Keratinocyte (primary cell): ENCODE measurements around the gene RCCD1. TPM values are rescaled to one million over a fixed set of nuclear protein-coding genes. Genes with fewer than 3 reads are reported as not detected.

Source experiments
- DNase-seq: peaks from one replicate; pipeline ENCODE4 v3.0.0-alpha.2; 2011; ENCODE audit warnings: low read depth, missing footprints, low spot score
- FAIRE-seq: peaks from 2 replicates; lab custom pipeline; 2011; peaks lifted over from hg19 to GRCh38; lab: Jason Lieb, UNC
- H2AFZ ChIP-seq: 2 replicates; pipeline ENCODE4 v1.6.0; 2012; ENCODE audit warnings: low read length, control low read depth, inconsistent platforms; ENCODE audit not compliant: control insufficient read depth
- H3K27ac ChIP-seq: 2 replicates; pipeline ENCODE4 v1.5.1; 2011; ENCODE audit warnings: low read length; ENCODE audit not compliant: control insufficient read depth, insufficient read depth
- H3K27me3 ChIP-seq: 3 replicates; pipeline ENCODE4 v1.6.0; 2011; ENCODE audit warnings: low read length; ENCODE audit not compliant: control insufficient read depth, insufficient read depth; ENCODE audit errors: extremely low read depth
- H3K36me3 ChIP-seq, 2 experiments: 2 replicates in 1 of 2; 3 replicates in 1 of 2; pipeline ENCODE4 v1.5.1; 2011; ENCODE audit warnings: low read length in 2 of 2, mild to moderate bottlenecking in 1 of 2; ENCODE audit not compliant: control insufficient read depth in 2 of 2, insufficient read depth in 2 of 2; ENCODE audit errors: extremely low read depth in 1 of 2
- H3K4me1 ChIP-seq: 3 replicates; pipeline ENCODE4 v1.5.1; 2011; ENCODE audit warnings: low read length; ENCODE audit not compliant: control insufficient read depth, insufficient read depth; ENCODE audit errors: extremely low read depth
- H3K4me2 ChIP-seq: 3 replicates; pipeline ENCODE4 v1.6.0; 2011; ENCODE audit warnings: low read depth, low read length; ENCODE audit not compliant: control insufficient read depth, insufficient read depth; ENCODE audit errors: extremely low read depth
- H3K4me3 ChIP-seq, 3 experiments: fragments of 200-600 bp in 1 of 3; sonication (generic) in 1 of 3; 2 replicates in 2 of 3; 3 replicates in 1 of 3; pipeline ENCODE4 v1.5.1; 2011 to 2016; ENCODE audit warnings: low read length in 3 of 3, mild to moderate bottlenecking in 3 of 3, control low read depth in 2 of 3, inconsistent platforms in 1 of 3, low read depth in 1 of 3, mixed read lengths in 1 of 3, mixed run types in 1 of 3, moderate library complexity in 1 of 3; ENCODE audit not compliant: control insufficient read depth in 2 of 3, insufficient read depth in 2 of 3; ENCODE audit errors: extremely low read depth in 1 of 3
- H3K79me2 ChIP-seq: 2 replicates; pipeline ENCODE4 v1.6.0; 2012; ENCODE audit warnings: low read length; ENCODE audit not compliant: control insufficient read depth, insufficient read depth
- H3K9ac ChIP-seq: 3 replicates; pipeline ENCODE4 v1.6.0; 2011; ENCODE audit warnings: low read length; ENCODE audit not compliant: control insufficient read depth, insufficient read depth; ENCODE audit errors: extremely low read depth
- H3K9me1 ChIP-seq: 3 replicates; pipeline ENCODE4 v1.6.0; 2011; ENCODE audit warnings: low read length; ENCODE audit not compliant: control insufficient read depth, insufficient read depth; ENCODE audit errors: extremely low read depth
- H3K9me3 ChIP-seq: 2 replicates; pipeline ENCODE4 v1.5.1; 2012; ENCODE audit warnings: low read depth, low read length; ENCODE audit not compliant: control insufficient read depth
- H4K20me1 ChIP-seq: 3 replicates; pipeline ENCODE4 v1.6.0; 2011; ENCODE audit warnings: low read length; ENCODE audit not compliant: control insufficient read depth, insufficient read depth; ENCODE audit errors: extremely low read depth
- EZH2 ChIP-seq: IDR thresholded peaks from one replicate; pipeline ENCODE4 v1.6.1; 2012; ENCODE audit warnings: inconsistent platforms, mild to moderate bottlenecking, low read length, moderate library complexity
- dilution Hi-C: fragments of 300-500 bp; cut with MboI; formaldehyde crosslinking; loops from one replicate; pipeline ENCODE4 v1.7.0; 2020; ENCODE audit warnings: low sequenced_read_pairs; ENCODE audit not compliant: extremely low pct_ligation_motif_present
- polyA plus RNA-seq, 5 experiments: library from polyadenylated mRNA; depleted of rRNA in 3 of 5; stranded (reverse) in 3 of 5; stranded (forward) in 1 of 5; unstranded in 1 of 5; fragments of >200 nt; gene quantifications; 1 replicate in 1 of 5; 2 replicates in 3 of 5; 3 replicates in 1 of 5; pipeline versions ENCODE4 v1.2.1 to v1.2.3, GENCODE V29; 2011 to 2012; ENCODE audit warnings: missing spikeins in 2 of 5, low read depth in 1 of 5, low replicate concordance in 1 of 5
- TF ChIP-seq, protein P1 (sequence below), 3 experiments: IDR thresholded peaks in 1 of 3; conservative IDR thresholded peaks in 1 of 3; optimal IDR thresholded peaks in 1 of 3; 2 replicates in 2 of 3; 3 replicates in 1 of 3; pipeline versions ENCODE3 to v1.5.1; 2011; ENCODE audit warnings: low read length in 3 of 3, mild to moderate bottlenecking in 3 of 3, moderate library complexity in 2 of 3, control low read depth in 1 of 3, inconsistent platforms in 1 of 3; ENCODE audit not compliant: insufficient read depth in 2 of 3; ENCODE audit errors: extremely low read depth in 1 of 3

Gene RCCD1
- polyA plus RNA-seq, 1 donor (not counting 4 experiments of a cell fraction or from before 2014, with no cell fraction given), result 7.8 TPM

DNA sequence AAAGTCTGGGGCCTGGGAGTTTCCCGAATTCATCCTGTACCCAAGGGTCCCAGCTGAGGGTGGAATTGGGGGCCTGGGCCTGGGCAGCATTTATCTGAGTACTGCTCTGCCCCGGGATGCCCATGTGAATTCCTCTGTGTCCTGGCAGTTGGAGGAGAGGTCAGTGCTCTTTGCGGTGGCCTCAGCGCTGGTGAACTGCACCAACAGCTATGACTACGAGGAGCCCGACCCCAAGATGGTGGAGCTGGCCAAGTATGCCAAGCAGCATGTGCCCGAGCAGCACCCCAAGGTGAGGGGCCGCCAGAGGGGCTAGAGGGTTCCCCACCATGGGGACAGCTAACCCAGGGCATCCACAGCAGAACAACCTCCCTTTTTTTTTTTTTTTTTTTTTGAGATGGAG is 6.2 kb upstream of the RCCD1 start:
- DNase-seq (no peak), FAIRE-seq (no peak)
- no peak overlapping the region for H3K4me2 ChIP-seq
- no peaks in the 10 kb centered on the region for H3K9me1 ChIP-seq
- H3K27ac ChIP-seq, result no peak overlapping the region
- no peaks in the 10 kb centered on the region for H3K9me3 ChIP-seq
- no peak overlapping the region for H3K4me3 ChIP-seq
- no peak for TF ChIP-seq EZH2
- TF ChIP-seq, protein P1, sequence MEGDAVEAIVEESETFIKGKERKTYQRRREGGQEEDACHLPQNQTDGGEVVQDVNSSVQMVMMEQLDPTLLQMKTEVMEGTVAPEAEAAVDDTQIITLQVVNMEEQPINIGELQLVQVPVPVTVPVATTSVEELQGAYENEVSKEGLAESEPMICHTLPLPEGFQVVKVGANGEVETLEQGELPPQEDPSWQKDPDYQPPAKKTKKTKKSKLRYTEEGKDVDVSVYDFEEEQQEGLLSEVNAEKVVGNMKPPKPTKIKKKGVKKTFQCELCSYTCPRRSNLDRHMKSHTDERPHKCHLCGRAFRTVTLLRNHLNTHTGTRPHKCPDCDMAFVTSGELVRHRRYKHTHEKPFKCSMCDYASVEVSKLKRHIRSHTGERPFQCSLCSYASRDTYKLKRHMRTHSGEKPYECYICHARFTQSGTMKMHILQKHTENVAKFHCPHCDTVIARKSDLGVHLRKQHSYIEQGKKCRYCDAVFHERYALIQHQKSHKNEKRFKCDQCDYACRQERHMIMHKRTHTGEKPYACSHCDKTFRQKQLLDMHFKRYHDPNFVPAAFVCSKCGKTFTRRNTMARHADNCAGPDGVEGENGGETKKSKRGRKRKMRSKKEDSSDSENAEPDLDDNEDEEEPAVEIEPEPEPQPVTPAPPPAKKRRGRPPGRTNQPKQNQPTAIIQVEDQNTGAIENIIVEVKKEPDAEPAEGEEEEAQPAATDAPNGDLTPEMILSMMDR (optimal IDR thresholded peaks at IDR 0.05 in 1 of 3, IDR thresholded peaks at IDR 0.05 in 1 of 3, conservative IDR thresholded peaks at IDR 0.05 in 1 of 3; ENCODE audit: extremely low read depth in 1 of 3, insufficient read depth in 2 of 3, low read length in 3 of 3), result no peak
- peaks cover 4% of the 10 kb centered on the region for H3K4me1 ChIP-seq
- dilution Hi-C loops, result no loop called here
- no peak overlapping the region for H2AFZ ChIP-seq
- no peaks in the 10 kb centered on the region for H3K79me2 ChIP-seq
- H3K36me3 ChIP-seq, result peaks cover 46 to 49% of the 10 kb centered on the region in 2 experiments
- no peak overlapping the region for H3K9ac ChIP-seq
- H3K27me3 ChIP-seq, result no peaks in the 10 kb centered on the region
- no peaks in the 10 kb centered on the region for H4K20me1 ChIP-seq

DNA sequence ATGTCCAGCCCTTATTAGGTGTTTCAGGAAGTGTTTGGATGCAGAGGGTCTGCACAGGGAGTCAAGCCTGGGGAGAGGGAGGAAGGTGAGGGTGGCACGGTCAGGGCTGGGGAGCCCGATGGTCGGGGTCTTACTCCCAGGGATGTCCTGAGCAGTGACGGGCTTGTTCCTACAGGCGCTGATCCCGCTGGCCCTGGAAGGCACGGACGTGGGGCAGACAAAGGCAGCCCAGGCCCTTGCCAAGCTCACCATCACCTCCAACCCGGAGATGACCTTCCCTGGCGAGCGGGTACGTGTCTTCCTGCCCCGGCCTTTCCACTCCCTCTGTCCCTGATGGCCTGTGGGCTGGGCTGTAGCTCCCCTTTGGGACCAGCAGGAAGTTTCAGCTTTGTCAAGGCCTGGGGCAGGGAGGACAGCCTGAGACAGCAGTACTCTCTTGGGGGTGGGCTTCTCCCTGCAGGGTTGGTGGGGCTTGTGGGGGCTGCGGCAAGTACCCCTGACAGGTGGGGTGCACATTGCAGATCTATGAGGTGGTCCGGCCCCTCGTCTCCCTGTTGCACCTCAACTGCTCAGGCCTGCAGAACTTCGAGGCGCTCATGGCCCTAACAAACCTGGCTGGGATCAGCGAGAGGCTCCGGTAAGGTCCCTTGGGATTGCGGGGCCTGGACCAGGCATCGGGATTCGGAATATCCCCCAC is 4.6 kb upstream of the RCCD1 start:
- Histone ChIP-seq H3K9ac (no peak overlapping the region), H3K36me3 (peaks cover 39 to 47% of the 10 kb centered on the region in 2 experiments), H3K4me2 (no peak overlapping the region), H3K4me3 (no peak overlapping the region), H2AFZ (no peak overlapping the region), H3K9me3 (no peaks in the 10 kb centered on the region), H3K9me1 (no peaks in the 10 kb centered on the region), H3K79me2 (no peaks in the 10 kb centered on the region), H3K27ac (no peak overlapping the region), H3K27me3 (no peaks in the 10 kb centered on the region), H3K4me1 (peaks cover 4% of the 10 kb centered on the region), H4K20me1 (no peaks in the 10 kb centered on the region)
- dilution Hi-C loops, result no loop called here
- TF ChIP-seq EZH2, result no peak
- TF ChIP-seq, protein P1 (optimal IDR thresholded peaks at IDR 0.05 in 1 of 3, IDR thresholded peaks at IDR 0.05 in 1 of 3, conservative IDR thresholded peaks at IDR 0.05 in 1 of 3; ENCODE audit: extremely low read depth in 1 of 3, insufficient read depth in 2 of 3, low read length in 3 of 3), result no peak
- FAIRE-seq (no peak), DNase-seq (no peak)
